Thoracic aorta (tissue), 2 donors: Measurements from ENCODE around the gene DCANP1. TPM values are rescaled to one million over a fixed set of nuclear protein-coding genes. Genes with fewer than 3 reads are reported as not detected.

Experiments
- ATAC-seq: fragments of 150-250 bp; one replicate; pipeline ENCODE4 v1.8.0; 2017; ENCODE audit warnings: low read depth; ENCODE audit not compliant: insufficient number of reproducible peaks, low FRiP score
- DNase-seq: peaks from one replicate; pipeline ENCODE4 v3.0.0-alpha.2; 2020; ENCODE audit warnings: low spot score
- H3K27ac ChIP-seq, 2 donors: fragments of 200-600 bp; sonication (generic); 1 replicate in 1 of 2; 2 replicates in 1 of 2; pipeline ENCODE4 v1.5.1; 2016; ENCODE audit warnings: mild to moderate bottlenecking in 2 of 2, moderate library complexity in 2 of 2
- H3K27me3 ChIP-seq: fragments of 200-600 bp; sonication (generic); replicated peaks from 2 replicates; pipeline ENCODE4 v1.6.0; 2016; ENCODE audit warnings: mild to moderate bottlenecking; ENCODE audit not compliant: insufficient read depth
- H3K36me3 ChIP-seq: fragments of 200-600 bp; sonication (generic); one replicate; pipeline ENCODE4 v1.5.1; 2016
- H3K4me1 ChIP-seq, 2 donors: fragments of 200-600 bp; sonication (generic); 1 replicate in 1 of 2; 2 replicates in 1 of 2; pipeline versions ENCODE4 v1.5.1 to v1.6.0; 2016; ENCODE audit warnings: low read depth in 2 of 2, mild to moderate bottlenecking in 1 of 2; ENCODE audit not compliant: control insufficient read depth in 1 of 2
- H3K4me3 ChIP-seq: fragments of 200-600 bp; sonication (generic); 2 replicates; pipeline ENCODE4 v1.5.1; 2016; ENCODE audit warnings: mild to moderate bottlenecking
- H3K9me3 ChIP-seq: fragments of 200-600 bp; sonication (generic); 2 replicates; pipeline ENCODE4 v1.5.1; 2016
- total RNA-seq, 2 donors: library from RNA; depleted of rRNA; stranded (reverse); fragments of >200 nt; gene quantifications; one replicate each; pipeline versions ENCODE4 v1.1.0 to v1.2.3, GENCODE V29; 2016
- TF ChIP-seq, protein P1 (sequence below): fragments of 200-600 bp; sonication (generic); IDR thresholded peaks from one replicate; pipeline ENCODE4 v1.5.1; 2019; ENCODE audit warnings: antibody characterized with exemption

The DCANP1 gene
- total RNA-seq, 2 donors from 2014 or later = not detected

DNA sequence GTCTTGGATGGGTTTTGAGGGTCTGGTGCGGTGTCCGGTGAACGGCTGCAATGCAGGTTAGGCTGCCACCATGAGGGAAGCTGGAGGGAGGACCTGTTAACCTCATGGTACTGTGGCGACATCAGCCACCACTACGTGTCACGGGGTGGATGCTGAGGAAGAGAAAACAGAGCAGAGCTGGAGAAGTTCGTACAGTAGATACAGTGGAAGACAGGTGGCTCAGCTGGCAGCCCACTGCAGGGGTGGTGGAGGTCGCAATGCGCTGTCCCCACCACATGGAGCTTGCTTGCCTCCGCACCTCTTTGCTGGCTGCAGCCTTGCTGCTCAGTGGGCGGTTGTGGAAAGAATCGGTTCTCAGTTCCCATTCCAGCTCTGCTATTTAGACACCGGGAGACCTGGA lies 2.8 kb downstream of the DCANP1 start:
- no peak for ATAC-seq

DNA sequence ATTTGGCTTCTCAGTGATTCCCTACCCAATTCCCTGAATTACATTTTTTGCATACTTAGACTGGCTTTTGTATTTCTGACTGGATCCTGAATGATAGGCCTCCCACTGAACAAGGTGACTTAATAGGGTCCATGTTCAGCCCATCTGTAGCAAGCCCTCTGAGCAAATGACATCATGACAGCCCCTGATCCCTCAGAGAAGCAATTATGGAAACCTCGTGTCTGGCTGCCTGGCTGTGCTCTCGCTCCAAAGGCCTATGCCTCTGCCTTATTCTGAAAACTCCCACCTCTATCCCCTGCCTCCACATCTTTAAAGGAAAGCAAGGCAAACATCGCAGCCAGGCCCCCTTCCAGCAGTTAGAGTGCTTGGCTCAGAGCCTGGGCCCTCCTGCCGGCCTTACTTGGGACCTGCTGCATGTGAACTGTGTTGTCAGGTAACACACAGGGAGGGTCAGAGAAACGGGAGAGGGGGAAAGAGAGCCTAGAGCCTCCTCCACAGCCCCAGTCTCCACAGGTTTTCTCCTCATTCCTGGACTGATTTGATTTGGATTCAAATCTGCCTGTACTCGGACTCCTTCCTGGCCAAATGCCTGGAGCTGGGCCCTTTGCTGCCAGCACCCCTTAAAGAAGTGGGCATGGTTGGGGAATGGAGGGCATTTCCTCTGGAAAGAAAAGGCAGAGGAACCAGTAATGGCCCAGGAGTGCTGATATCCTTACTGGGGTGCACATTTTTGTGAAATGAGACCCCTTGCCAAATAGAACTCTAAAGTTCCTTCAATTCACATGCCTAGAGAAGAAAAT lies 3.8 kb downstream of the DCANP1 start:
- DNase-seq (no peak), ATAC-seq (no peak)
- H3K36me3 ChIP-seq = no peaks in the 10 kb centered on the region
- no peak overlapping the region for H3K4me3 ChIP-seq
- H3K4me1 ChIP-seq = peaks cover 3 to 17% of the 10 kb centered on the region in 2 donors
- TF ChIP-seq, protein P1, sequence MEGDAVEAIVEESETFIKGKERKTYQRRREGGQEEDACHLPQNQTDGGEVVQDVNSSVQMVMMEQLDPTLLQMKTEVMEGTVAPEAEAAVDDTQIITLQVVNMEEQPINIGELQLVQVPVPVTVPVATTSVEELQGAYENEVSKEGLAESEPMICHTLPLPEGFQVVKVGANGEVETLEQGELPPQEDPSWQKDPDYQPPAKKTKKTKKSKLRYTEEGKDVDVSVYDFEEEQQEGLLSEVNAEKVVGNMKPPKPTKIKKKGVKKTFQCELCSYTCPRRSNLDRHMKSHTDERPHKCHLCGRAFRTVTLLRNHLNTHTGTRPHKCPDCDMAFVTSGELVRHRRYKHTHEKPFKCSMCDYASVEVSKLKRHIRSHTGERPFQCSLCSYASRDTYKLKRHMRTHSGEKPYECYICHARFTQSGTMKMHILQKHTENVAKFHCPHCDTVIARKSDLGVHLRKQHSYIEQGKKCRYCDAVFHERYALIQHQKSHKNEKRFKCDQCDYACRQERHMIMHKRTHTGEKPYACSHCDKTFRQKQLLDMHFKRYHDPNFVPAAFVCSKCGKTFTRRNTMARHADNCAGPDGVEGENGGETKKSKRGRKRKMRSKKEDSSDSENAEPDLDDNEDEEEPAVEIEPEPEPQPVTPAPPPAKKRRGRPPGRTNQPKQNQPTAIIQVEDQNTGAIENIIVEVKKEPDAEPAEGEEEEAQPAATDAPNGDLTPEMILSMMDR = no peak
- H3K27ac ChIP-seq = no peak overlapping the region
- H3K27me3 ChIP-seq = no peaks in the 10 kb centered on the region
- no peaks in the 10 kb centered on the region for H3K9me3 ChIP-seq

More for the DNA sequence above, 2.8 kb downstream of the DCANP1 start:
- TF ChIP-seq, protein P1 = no peak
- no peak for DNase-seq
- Histone ChIP-seq H3K9me3 (no peaks in the 10 kb centered on the region), H3K4me3 (no peak overlapping the region), H3K27me3 (no peaks in the 10 kb centered on the region), H3K36me3 (no peaks in the 10 kb centered on the region), H3K27ac (no peak overlapping the region), H3K4me1 (peaks cover 0 to 12% of the 10 kb centered on the region in 2 donors)

DNA sequence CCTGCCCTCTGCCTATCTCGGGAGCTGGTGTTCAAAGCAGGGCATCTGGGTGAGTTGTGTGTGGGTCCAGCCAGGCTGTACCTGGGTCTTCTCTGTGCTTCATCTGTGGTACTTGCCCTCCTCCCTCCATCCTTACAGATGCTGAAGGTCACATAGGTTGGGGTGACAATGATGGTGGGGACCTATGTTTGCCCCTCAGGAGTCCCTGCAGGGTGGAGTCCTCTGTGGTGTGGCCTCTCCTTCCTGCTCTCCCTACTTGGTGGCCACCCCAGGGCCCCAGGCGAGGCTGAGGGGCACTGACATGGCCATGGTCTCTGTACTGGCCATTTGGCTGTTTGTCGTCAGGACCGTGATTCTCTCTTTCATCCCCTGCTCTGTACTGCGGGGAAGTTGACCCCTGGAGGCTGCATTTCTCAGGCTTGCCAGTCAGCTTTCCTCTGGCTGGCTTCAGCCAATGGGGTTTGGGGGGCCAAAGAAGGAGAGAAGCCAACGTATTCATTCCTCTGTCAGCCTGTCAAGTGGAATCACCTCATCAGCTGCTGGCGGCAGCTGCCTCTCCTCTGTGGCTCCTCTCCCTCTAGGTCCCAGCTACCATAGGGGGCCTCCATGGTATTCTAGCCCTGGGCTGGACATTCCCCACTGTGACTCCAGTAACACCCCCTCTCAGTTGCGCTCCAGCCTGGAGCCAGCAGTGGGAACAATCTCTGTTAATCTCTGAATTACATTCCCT lies 4.6 kb downstream of the DCANP1 start:
- H3K4me1 ChIP-seq = peaks cover 9 to 25% of the 10 kb centered on the region in 2 donors
- no peaks in the 10 kb centered on the region for H3K27me3 ChIP-seq
- TF ChIP-seq, protein P1 = no peak
- ATAC-seq (no peak), DNase-seq (no peak)
- no peak overlapping the region for H3K4me3 ChIP-seq
- H3K27ac ChIP-seq = no peak overlapping the region
- no peaks in the 10 kb centered on the region for H3K9me3 ChIP-seq
- H3K36me3 ChIP-seq = no peaks in the 10 kb centered on the region

GRCh38 chr5:135441919-135442318 lies 5.2 kb downstream of the DCANP1 start:
- Histone ChIP-seq H3K36me3 (no peaks in the 10 kb centered on the region), H3K4me1 (peaks cover 9 to 31% of the 10 kb centered on the region in 2 donors), H3K4me3 (no peak overlapping the region), H3K27ac (no peak overlapping the region), H3K27me3 (no peaks in the 10 kb centered on the region), H3K9me3 (no peaks in the 10 kb centered on the region)
- ATAC-seq (no peak), DNase-seq (no peak)
- TF ChIP-seq, protein P1 = no peak

DNA sequence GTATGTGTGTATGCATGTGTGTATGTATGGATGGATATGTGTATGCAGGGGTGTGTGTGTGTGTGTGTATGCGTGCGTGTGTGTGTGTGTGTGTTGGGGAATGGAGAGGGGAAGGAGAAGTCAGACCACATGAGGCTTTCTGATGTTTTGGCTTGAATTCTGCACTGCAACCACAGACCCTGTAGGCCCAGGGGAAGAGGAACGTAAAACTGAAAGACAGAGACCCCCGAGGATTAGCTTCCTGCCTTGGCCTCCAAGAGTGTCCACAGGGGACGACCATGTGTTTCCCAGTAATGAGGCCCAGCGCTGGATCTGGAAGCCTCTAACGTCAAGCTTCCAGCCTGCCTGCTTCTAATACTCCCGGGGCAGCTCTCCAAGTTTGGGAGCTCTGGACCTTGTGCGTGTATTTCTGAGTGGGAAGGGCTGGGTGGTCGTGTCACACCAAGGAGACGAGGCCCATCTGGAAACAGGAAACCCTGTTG lies 5.8 kb downstream of the DCANP1 start:
- ATAC-seq (no peak), DNase-seq (no peak)
- Histone ChIP-seq H3K4me1 (peaks cover 9 to 31% of the 10 kb centered on the region in 2 donors), H3K27me3 (no peaks in the 10 kb centered on the region), H3K36me3 (no peaks in the 10 kb centered on the region), H3K27ac (no peak overlapping the region), H3K9me3 (no peaks in the 10 kb centered on the region), H3K4me3 (no peak overlapping the region)
- TF ChIP-seq, protein P1 = no peak
